HEK293 (cell line): ENCODE data around the gene KREMEN1.

Source experiments
- CTCF ChIA-PET: fragments of 350-600 bp; formaldehyde crosslinking; extraction: SDS; loops from one replicate; lab custom pipeline; 2021; ENCODE audit warnings: antibody characterized with exemption; lab: Yijun Ruan, JAX
- POLR2A ChIA-PET: fragments of 300-600 bp; formaldehyde crosslinking; extraction: SDS; loops from one replicate; lab custom pipeline; 2020; ENCODE audit warnings: antibody characterized with exemption, inconsistent platforms; lab: Yijun Ruan, JAX
- H3K27ac ChIP-seq: fragments of 200-500 bp; sonication (Bioruptor generic); 2 replicates; pipeline ENCODE4 v1.5.1; 2014; ENCODE audit warnings: low read depth, low read length, control low read depth, inconsistent platforms; ENCODE audit errors: extremely low read depth
- H3K36me3 ChIP-seq, 2 experiments: fragments of 200-500 bp in 1 of 2; sonication (Bioruptor generic) in 1 of 2; 1 replicate in 1 of 2; 2 replicates in 1 of 2; pipeline ENCODE4 v1.5.1; 2014 to 2017; ENCODE audit warnings: inconsistent platforms in 2 of 2, low read length in 2 of 2; ENCODE audit not compliant: control insufficient read depth in 2 of 2, insufficient read depth in 1 of 2
- H3K4me1 ChIP-seq: fragments of 200-500 bp; sonication (Bioruptor generic); 2 replicates; pipeline ENCODE4 v1.5.1; 2014; ENCODE audit warnings: mild to moderate bottlenecking, low read length, inconsistent platforms; ENCODE audit not compliant: control insufficient read depth, insufficient read depth
- H3K4me3 ChIP-seq: 2 replicates; pipeline ENCODE4 v1.5.1; 2011; ENCODE audit warnings: low read depth, mild to moderate bottlenecking, control low read depth, low read length, moderate library complexity
- H3K9me3 ChIP-seq: fragments of 200-500 bp; sonication (Bioruptor generic); 2 replicates; pipeline ENCODE4 v1.5.1; 2014; ENCODE audit warnings: low read depth, low read length, inconsistent platforms; ENCODE audit not compliant: control insufficient read depth, insufficient read depth
- INSM2 ChIP-seq: fragments of 450-650 bp; formaldehyde crosslinking; IDR thresholded peaks from 2 replicates; pipeline ENCODE4 v1.5.1; 2016; ENCODE audit warnings: missing biosample characterization, missing genetic modification characterization
- PRDM2 ChIP-seq: fragments of 450-650 bp; formaldehyde crosslinking; IDR thresholded peaks from 2 replicates; pipeline ENCODE4 v1.5.1; 2016; ENCODE audit warnings: missing biosample characterization, missing genetic modification characterization, borderline replicate concordance
- SP2 ChIP-seq: fragments of 450-650 bp; formaldehyde crosslinking; IDR thresholded peaks from 2 replicates; pipeline ENCODE4 v1.5.1; 2016; ENCODE audit warnings: missing biosample characterization, missing genetic modification characterization
- ZBTB11 ChIP-seq: fragments of 450-650 bp; formaldehyde crosslinking; conservative IDR thresholded peaks from 2 replicates; pipeline ENCODE4 v1.5.1; 2016; ENCODE audit warnings: low read depth, missing biosample characterization, missing genetic modification characterization
- ZNF248 ChIP-seq: fragments of 450-650 bp; formaldehyde crosslinking; IDR thresholded peaks from 2 replicates; pipeline ENCODE4 v1.5.1; 2017; ENCODE audit warnings: missing biosample characterization, missing genetic modification characterization
- ZNF513 ChIP-seq: fragments of 450-650 bp; IDR thresholded peaks from 2 replicates; pipeline ENCODE4 v1.5.1; 2018; ENCODE audit warnings: missing biosample characterization, missing genetic modification characterization
- ZNF530 ChIP-seq: fragments of 450-650 bp; formaldehyde crosslinking; IDR thresholded peaks from 2 replicates; pipeline ENCODE4 v1.5.1; 2016; ENCODE audit warnings: low read depth, missing biosample characterization, missing genetic modification characterization
- ZSCAN4 ChIP-seq: fragments of 450-650 bp; formaldehyde crosslinking; IDR thresholded peaks from 2 replicates; pipeline ENCODE4 v1.5.1; 2017; ENCODE audit warnings: missing biosample characterization, missing genetic modification characterization
- ZXDB ChIP-seq: fragments of 450-650 bp; formaldehyde crosslinking; IDR thresholded peaks from 2 replicates; pipeline ENCODE4 v1.5.1; 2016; ENCODE audit warnings: missing biosample characterization, missing genetic modification characterization

Gene KREMEN1

GRCh38 chr22:29103121-29103520 lies 30.3 kb downstream of the KREMEN1 start (continued):
- TF ChIP-seq PRDM2 (tag by site-specific recombination), result no peak
- TF ChIP-seq SP2 (tag by site-specific recombination), result no peak
- no peak for TF ChIP-seq ZBTB11 (tag by site-specific recombination)
- no peak for TF ChIP-seq ZXDB
- no peak for TF ChIP-seq ZNF530 (tag by site-specific recombination)

- H3K27ac ChIP-seq, result no peak overlapping the region
- POLR2A ChIA-PET, result no interaction called here
- CTCF ChIA-PET, result interaction anchor here (0.6 to 2.1 kb wide), 3 partner anchors 26 to 48 kb away, joined by 3 to 16 read pairs (median 4); no protein-coding TSS in a partner anchor
- H3K9me3 ChIP-seq, result no peaks in the 10 kb centered on the region
- H3K4me3 ChIP-seq, result no peak overlapping the region
- TF ChIP-seq ZNF513 (tag by site-specific recombination), result 0 out of 2 replicates have a peak, but pooled peaks have one; percentile 55
- TF ChIP-seq INSM2 (tag by site-specific recombination), result 0 out of 2 replicates have a peak, but pooled peaks have one; percentile 10
- TF ChIP-seq ZNF248, result no peak
- TF ChIP-seq ZSCAN4, result peak; percentile 64
- peaks cover 8% of the 10 kb centered on the region; the same call in 1 of the 2 replicates for H3K4me1 ChIP-seq
- H3K36me3 ChIP-seq, result peaks cover 0 to 8% of the 10 kb centered on the region in 2 experiments; a peak in 2 of 3 replicates
Observed at GRCh38 chr22:29105468-29105867, 32.6 kb downstream of the KREMEN1 start.
